Measurements from ENCODE around the gene SCAMP2.

GRCh38 chr15:74869372-74869725, 3.8 kb downstream of the SCAMP2 start:
- no peak for TF ChIP-seq SUZ12 (IDR thresholded peaks at IDR 0.05)
- no peak for TF ChIP-seq FOXA1 (IDR thresholded peaks at IDR 0.05)
- TF ChIP-seq SP1 (IDR thresholded peaks at IDR 0.05): no peak
- TF ChIP-seq LEF1 (IDR thresholded peaks at IDR 0.05; ENCODE audit: borderline replicate concordance): no peak
- no peak for TF ChIP-seq ZNF384 (IDR thresholded peaks at IDR 0.05)
- TF ChIP-seq ELF4 (IDR thresholded peaks at IDR 0.05): no peak
- no peak for TF ChIP-seq PKNOX1 (IDR thresholded peaks at IDR 0.05)
- TF ChIP-seq TARDBP (IDR thresholded peaks at IDR 0.05): no peak
- TF ChIP-seq ARNT (IDR thresholded peaks at IDR 0.05): no peak
- no peak for TF ChIP-seq NFRKB (IDR thresholded peaks at IDR 0.05)
- no peak for TF ChIP-seq BHLHE40 (IDR thresholded peaks at IDR 0.05; ENCODE audit: borderline replicate concordance)
- no peak for TF ChIP-seq HDGF (IDR thresholded peaks at IDR 0.05; ENCODE audit: borderline replicate concordance)
- no peak for TF ChIP-seq FOXK2 (IDR thresholded peaks at IDR 0.05)

Measured in HEK293T (cell line).